Measurements from ENCODE around the gene SLC10A4. TPM values are rescaled to one million over a fixed set of nuclear protein-coding genes. Genes with fewer than 3 reads are reported as not detected.

The SLC10A4 gene
- total RNA-seq, 1 donor from 2014 or later: 0.99 TPM

DNA sequence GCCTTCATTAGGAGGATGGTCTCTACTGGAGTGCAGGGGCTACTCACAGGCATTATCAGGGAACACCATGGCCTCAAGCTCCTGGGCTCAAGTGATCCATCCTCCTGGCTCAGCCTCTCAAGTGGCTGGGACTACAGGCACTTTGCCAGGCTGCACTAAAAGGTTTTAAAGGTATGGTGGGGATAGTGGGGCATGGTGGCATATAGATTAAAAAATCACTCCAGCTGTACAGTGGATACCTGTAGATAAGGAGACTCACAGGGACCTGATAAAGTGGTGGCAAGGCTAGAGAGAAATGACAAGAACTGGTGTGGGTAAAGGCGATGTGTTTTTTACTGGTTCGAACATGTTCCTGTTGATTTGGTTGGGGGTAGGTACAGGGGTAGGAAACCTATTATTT, 12.8 kb downstream of the SLC10A4 start:
- H3K9me3 Mint-ChIP-seq: no peaks in the 10 kb centered on the region
- no peaks in the 10 kb centered on the region for H3K4me1 Mint-ChIP-seq (ENCODE audit: unreplicated experiment)
- peaks cover 28% of the 10 kb centered on the region for H3K27me3 Mint-ChIP-seq
- TF ChIP-seq, protein P1, sequence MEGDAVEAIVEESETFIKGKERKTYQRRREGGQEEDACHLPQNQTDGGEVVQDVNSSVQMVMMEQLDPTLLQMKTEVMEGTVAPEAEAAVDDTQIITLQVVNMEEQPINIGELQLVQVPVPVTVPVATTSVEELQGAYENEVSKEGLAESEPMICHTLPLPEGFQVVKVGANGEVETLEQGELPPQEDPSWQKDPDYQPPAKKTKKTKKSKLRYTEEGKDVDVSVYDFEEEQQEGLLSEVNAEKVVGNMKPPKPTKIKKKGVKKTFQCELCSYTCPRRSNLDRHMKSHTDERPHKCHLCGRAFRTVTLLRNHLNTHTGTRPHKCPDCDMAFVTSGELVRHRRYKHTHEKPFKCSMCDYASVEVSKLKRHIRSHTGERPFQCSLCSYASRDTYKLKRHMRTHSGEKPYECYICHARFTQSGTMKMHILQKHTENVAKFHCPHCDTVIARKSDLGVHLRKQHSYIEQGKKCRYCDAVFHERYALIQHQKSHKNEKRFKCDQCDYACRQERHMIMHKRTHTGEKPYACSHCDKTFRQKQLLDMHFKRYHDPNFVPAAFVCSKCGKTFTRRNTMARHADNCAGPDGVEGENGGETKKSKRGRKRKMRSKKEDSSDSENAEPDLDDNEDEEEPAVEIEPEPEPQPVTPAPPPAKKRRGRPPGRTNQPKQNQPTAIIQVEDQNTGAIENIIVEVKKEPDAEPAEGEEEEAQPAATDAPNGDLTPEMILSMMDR (conservative IDR thresholded peaks at IDR 0.05): no peak
- no peak overlapping the region for H3K4me3 Mint-ChIP-seq
- no peak for DNase-seq (ENCODE audit: extremely low spot score, unreplicated experiment)
- H3K27ac Mint-ChIP-seq: no peak overlapping the region
- peaks cover 18% of the 10 kb centered on the region for H3K36me3 Mint-ChIP-seq

DNA sequence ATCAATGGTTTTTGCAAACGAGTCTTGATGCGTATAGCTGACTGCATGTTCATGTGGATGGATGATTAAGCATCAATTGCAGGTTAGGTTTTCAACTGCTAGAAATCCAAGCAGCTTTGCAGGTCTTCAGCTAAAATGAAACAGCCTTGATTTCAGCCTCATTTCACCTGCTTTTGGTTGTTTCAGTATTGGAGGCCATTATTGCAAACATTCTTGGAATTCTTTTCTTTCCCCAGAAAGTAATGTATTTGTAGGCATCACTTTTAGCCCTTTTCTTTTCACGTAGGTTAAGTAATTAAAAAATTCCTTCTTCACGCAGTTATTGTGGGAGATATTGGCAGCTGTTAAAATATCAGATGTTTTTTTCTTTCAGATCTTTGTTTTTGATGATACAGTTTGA, 15.8 kb downstream of the SLC10A4 start:
- TF ChIP-seq, protein P1 (conservative IDR thresholded peaks at IDR 0.05): no peak
- no peak overlapping the region for H3K27ac Mint-ChIP-seq
- peaks cover 3% of the 10 kb centered on the region for H3K27me3 Mint-ChIP-seq

GRCh38 chr4:48499551-48500066, 16.5 kb downstream of the SLC10A4 start:
- no peak for DNase-seq (ENCODE audit: extremely low spot score, unreplicated experiment)
- H3K27me3 Mint-ChIP-seq: no peaks in the 10 kb centered on the region
- peaks cover 21% of the 10 kb centered on the region for H3K36me3 Mint-ChIP-seq
- no peak overlapping the region for H3K27ac Mint-ChIP-seq
- no peaks in the 10 kb centered on the region for H3K4me1 Mint-ChIP-seq (ENCODE audit: unreplicated experiment)
- TF ChIP-seq, protein P1 (conservative IDR thresholded peaks at IDR 0.05): no peak
- H3K4me3 Mint-ChIP-seq: no peak overlapping the region
- H3K9me3 Mint-ChIP-seq: no peaks in the 10 kb centered on the region

More for the DNA sequence above, 15.8 kb downstream of the SLC10A4 start:
- no peaks in the 10 kb centered on the region for H3K9me3 Mint-ChIP-seq
- no peak overlapping the region for H3K4me3 Mint-ChIP-seq
- H3K4me1 Mint-ChIP-seq (ENCODE audit: unreplicated experiment): no peaks in the 10 kb centered on the region
- H3K36me3 Mint-ChIP-seq: peaks cover 21% of the 10 kb centered on the region
- no peak for DNase-seq (ENCODE audit: extremely low spot score, unreplicated experiment)

GRCh38 chr4:48503233-48504025, 20.3 kb downstream of the SLC10A4 start:
- peaks cover 17% of the 10 kb centered on the region for H3K36me3 Mint-ChIP-seq
- peaks cover 7% of the 10 kb centered on the region for H3K4me1 Mint-ChIP-seq (ENCODE audit: unreplicated experiment)
- H3K9me3 Mint-ChIP-seq: no peaks in the 10 kb centered on the region

GRCh38 chr4:48504026-48504330, 20.8 kb downstream of the SLC10A4 start:
- H3K36me3 Mint-ChIP-seq: peaks cover 18% of the 10 kb centered on the region
- no peaks in the 10 kb centered on the region for H3K27me3 Mint-ChIP-seq
- peaks cover 9% of the 10 kb centered on the region for H3K4me1 Mint-ChIP-seq (ENCODE audit: unreplicated experiment)
- no peak overlapping the region for H3K4me3 Mint-ChIP-seq
- TF ChIP-seq, protein P1 (conservative IDR thresholded peaks at IDR 0.05): no peak
- DNase-seq (ENCODE audit: extremely low spot score, unreplicated experiment): no peak
- no peak overlapping the region for H3K27ac Mint-ChIP-seq
- no peaks in the 10 kb centered on the region for H3K9me3 Mint-ChIP-seq

More at GRCh38 chr4:48503233-48504025, 20.3 kb downstream of the SLC10A4 start:
- TF ChIP-seq, protein P1 (conservative IDR thresholded peaks at IDR 0.05): no peak
- DNase-seq (ENCODE audit: extremely low spot score, unreplicated experiment): no peak
- no peak overlapping the region for H3K4me3 Mint-ChIP-seq
- H3K27me3 Mint-ChIP-seq: no peaks in the 10 kb centered on the region
- no peak overlapping the region for H3K27ac Mint-ChIP-seq
